Esophagus squamous epithelium (tissue), 5 donors: ENCODE measurements around the gene RAB11B. TPM values are rescaled to one million over a fixed set of nuclear protein-coding genes. Genes with fewer than 3 reads are reported as not detected.
A peak's percentile ranks its signal among the peaks of the same experiment; 100 is the strongest.
"Not testable (repeated sequence)": the region's sequence is repeated elsewhere in the genome, so short reads cannot be mapped to it uniquely, and the experiment has no call there.

Experiments
- DNase-seq: peaks from one replicate; lab custom pipeline; 2025; lab: John Stamatoyannopoulos, UW
- H3K27ac ChIP-seq, 4 donors: fragments of 200-600 bp; sonication (generic); one replicate each; pipeline ENCODE4 v1.5.1; 2016 to 2019; ENCODE audit warnings: mild to moderate bottlenecking in 1 of 4
- H3K27me3 ChIP-seq, 4 donors: fragments of 200-600 bp; sonication (generic); 1 replicate in 3 of 4; 2 replicates in 1 of 4; pipeline versions ENCODE4 v1.5.1 to v1.6.0; 2017 to 2021; ENCODE audit warnings: antibody characterized with exemption in 1 of 4
- H3K36me3 ChIP-seq, 3 donors: fragments of 200-600 bp; sonication (generic); one replicate each; pipeline ENCODE4 v1.5.1; 2016 to 2019
- H3K4me1 ChIP-seq, 3 donors: fragments of 200-600 bp; sonication (generic); one replicate each; pipeline ENCODE4 v1.5.1; 2017 to 2019
- H3K4me3 ChIP-seq, 4 donors: fragments of 200-600 bp; sonication (generic); 1 replicate in 3 of 4; 2 replicates in 1 of 4; pipeline ENCODE4 v1.5.1; 2016 to 2019; ENCODE audit warnings: mild to moderate bottlenecking in 2 of 4, moderate library complexity in 1 of 4
- H3K9me3 ChIP-seq, 3 donors: fragments of 200-600 bp; sonication (generic); one replicate each; pipeline ENCODE4 v1.5.1; 2016 to 2019
- CTCF ChIP-seq, 6 experiments: fragments of 450-650 bp in 4 of 6; fragments of 200-600 bp in 2 of 6; sonication (generic) in 2 of 6; IDR thresholded peaks; one replicate each; pipeline ENCODE4 v1.5.1; 2016 to 2019; ENCODE audit warnings: antibody characterized with exemption in 6 of 6, mild to moderate bottlenecking in 4 of 6, moderate library complexity in 4 of 6
- POLR2A ChIP-seq, 4 donors: fragments of 450-650 bp; IDR thresholded peaks; one replicate each; pipeline ENCODE4 v1.6.1; 2017; ENCODE audit warnings: antibody characterized with exemption in 4 of 4, mild to moderate bottlenecking in 4 of 4, moderate library complexity in 3 of 4
- WGBS, 2 donors: methylation state at CpG; one replicate each; pipeline ENCODE4 v1.1.5; 2018; 5-methylcytosine and 5-hydroxymethylcytosine counted together
- intact Hi-C: fragments of 100-400 bp; cut with DNase I; formaldehyde crosslinking; loops from one replicate; pipeline ENCODE4 v1.15.0; 2022
- total RNA-seq, 4 donors: library from RNA; depleted of rRNA; stranded (reverse); fragments of >200 nt; gene quantifications; one replicate each; pipeline ENCODE4 v1.1.0, GENCODE V29; 2016
- donor health status: DM: yes; HTN: yes; CAD: no.

Gene RAB11B
- 10 to 100 TPM; 11.3 to 44.0 (median 26.0) TPM for total RNA-seq

- Histone ChIP-seq H3K27me3 (no peaks in the 10 kb centered on the region), H3K4me1 (peaks cover 36 to 79% (median 49%) of the 10 kb centered on the region in 3 donors), H3K4me3 (peak within 1 kb of the TSS; percentile 86 to 100 (median 98)), H3K36me3 (no peaks in the 10 kb centered on the region), H3K9me3 (no peaks in the 10 kb centered on the region), H3K27ac (peak within 1 kb of the TSS; percentile 99 to 100 (median 100))
- TF ChIP-seq POLR2A (IDR thresholded peaks at IDR 0.05): peak in 3 of 4 donors; percentile 50 to 81 (median 68)
- TF ChIP-seq CTCF (IDR thresholded peaks at IDR 0.05): peak in 1 of 6 experiments; percentile 7
- intact Hi-C loops: no loop called here
- peak; percentile 97 for DNase-seq
- WGBS, 2 donors: 0% methylated on average over 6 to 18 of the region's 70 CpGs
Observed at GRCh38 chr19:8389891-8390616, at the start of gene RAB11B. Gene RAB11B (plus strand): TSS chr19:8390360. CDS start chr19:8390417, 57 bp downstream.

- DNase-seq, H3K36me3 ChIP-seq, intact Hi-C loops, H3K9me3 ChIP-seq: not testable (repeated sequence)
- 97 to 100% methylated on average over 4 of the region's 4 CpGs for WGBS, 2 donors
- H3K4me3 ChIP-seq: peak overlapping the region in 1 of 4 donors; percentile 71
- peaks cover 0 to 67% (median 2%) of the 10 kb centered on the region in 4 donors for H3K27me3 ChIP-seq
- H3K4me1 ChIP-seq: peaks cover 8 to 47% (median 13%) of the 10 kb centered on the region in 3 donors
- H3K27ac ChIP-seq: peak overlapping the region; percentile 72 to 88 (median 86)
Observed at GRCh38 chr19:8341504-8341903, 48.7 kb upstream of the RAB11B start.

- intact Hi-C loops: no loop called here
- H3K27me3 ChIP-seq: peaks cover 0 to 59% (median 2%) of the 10 kb centered on the region in 4 donors
- 73 to 80% methylated on average over 1 to 4 of the region's 14 CpGs for WGBS, 2 donors
Observed at GRCh38 chr19:8342316-8342683, 47.9 kb upstream of the RAB11B start.

GRCh38 chr19:8342684-8343482 lies 47.3 kb upstream of the RAB11B start, which contains the start of gene KANK3:
Gene KANK3 (minus strand): TSS chr19:8343262. CDS start chr19:8337828, 5,434 bp downstream.
- H3K27me3 ChIP-seq: peaks cover 0 to 53% (median 2%) of the 10 kb centered on the region in 4 donors
- peak within 1 kb of the TSS; percentile 72 to 88 (median 86) for H3K27ac ChIP-seq
- intact Hi-C loops: no loop called here
- H3K4me1 ChIP-seq: peaks cover 8 to 42% (median 8%) of the 10 kb centered on the region in 3 donors
- DNase-seq: peak; percentile 65
- peak within 1 kb of the TSS; percentile 35 to 71 (median 62) for H3K4me3 ChIP-seq
- H3K9me3 ChIP-seq: no peaks in the 10 kb centered on the region
- TF ChIP-seq CTCF (IDR thresholded peaks at IDR 0.05): peak in 1 of 6 experiments; percentile 10
- peak in 2 of 4 donors; percentile 63 to 70 for TF ChIP-seq POLR2A (IDR thresholded peaks at IDR 0.05)
- H3K36me3 ChIP-seq: no peaks in the 10 kb centered on the region
- 11% methylated on average over 20 of the region's 65 CpGs; no CpG with 5 or more reads in 1 of the 2 donors for WGBS, 2 donors

More at GRCh38 chr19:8342316-8342683, 47.9 kb upstream of the RAB11B start:
- Histone ChIP-seq H3K4me1 (peaks cover 8 to 44% (median 13%) of the 10 kb centered on the region in 3 donors), H3K9me3 (no peaks in the 10 kb centered on the region), H3K27ac (peak overlapping the region; percentile 72 to 88 (median 86)), H3K4me3 (peak overlapping the region; percentile 35 to 71 (median 62)), H3K36me3 (no peaks in the 10 kb centered on the region)
- no peak for DNase-seq
- TF ChIP-seq POLR2A (IDR thresholded peaks at IDR 0.05) (no peak), CTCF (IDR thresholded peaks at IDR 0.05) (no peak)

GRCh38 chr19:8343483-8343844 lies 46.7 kb upstream of the RAB11B start:
- whole genome bisulfite sequencing, 2 donors: 36 to 54% methylated on average over 8 to 10 of the region's 11 CpGs
- intact Hi-C loops: no loop called here
- Histone ChIP-seq H3K4me1 (peaks cover 8 to 44% (median 8%) of the 10 kb centered on the region in 3 donors), H3K27ac (peak overlapping the region in 2 of 4 donors; percentile 49 to 88), H3K9me3 (no peaks in the 10 kb centered on the region), H3K27me3 (peaks cover 0 to 52% (median 2%) of the 10 kb centered on the region in 4 donors), H3K4me3 (peak overlapping the region; percentile 35 to 71 (median 62)), H3K36me3 (no peaks in the 10 kb centered on the region)
- TF ChIP-seq POLR2A (IDR thresholded peaks at IDR 0.05) (no peak), CTCF (IDR thresholded peaks at IDR 0.05) (no peak)
- no peak for DNase-seq

GRCh38 chr19:8349629-8350372 lies 40.4 kb upstream of the RAB11B start:
- not testable (repeated sequence) for DNase-seq, H3K9me3 ChIP-seq, H3K27ac ChIP-seq, H3K36me3 ChIP-seq, H3K4me3 ChIP-seq
- Histone ChIP-seq H3K4me1 (peaks cover 7 to 38% (median 7%) of the 10 kb centered on the region in 3 donors), H3K27me3 (peaks cover 0 to 31% (median 0%) of the 10 kb centered on the region in 4 donors)
- intact Hi-C loops: loop anchor here (5.0 to 10.0 kb wide), 2 partner anchors 48 to 235 kb away; no protein-coding TSS in a partner anchor
- 51 to 67% methylated on average over 7 to 8 of the region's 8 CpGs for WGBS, 2 donors
